ENCODE data around the gene ANTXRL. TPM values are rescaled to one million over a fixed set of nuclear protein-coding genes. Genes with fewer than 3 reads are reported as not detected.

ANTXRL gene
- not detected for total RNA-seq
- long read RNA-seq, result 0 reads

- H3K27ac ChIP-seq (replicated peaks), result no peak within 1 kb of the TSS
- H3K36me3 ChIP-seq, result no peaks in the 10 kb centered on the region
- DNase-seq, result no peak
- H3K4me1 ChIP-seq, result peaks cover 30% of the 10 kb centered on the region
- H3K4me3 ChIP-seq, result no peak within 1 kb of the TSS
- H3K9me3 ChIP-seq (replicated peaks), result no peaks in the 10 kb centered on the region
- peaks cover 9% of the 10 kb centered on the region for H3K27me3 ChIP-seq (ENCODE audit: low read depth)
- TF ChIP-seq CTCF (IDR thresholded peaks at IDR 0.05; ENCODE audit: borderline replicate concordance), result no peak
- intact Hi-C loops (cut with micrococcal nuclease), result no loop called here
These were observed at the start of gene ANTXRL for GRCh38 chr10:46286991-46287693. Gene ANTXRL (plus strand): TSS chr10:46286997. CDS start chr10:46287263, 266 bp downstream.

DNA sequence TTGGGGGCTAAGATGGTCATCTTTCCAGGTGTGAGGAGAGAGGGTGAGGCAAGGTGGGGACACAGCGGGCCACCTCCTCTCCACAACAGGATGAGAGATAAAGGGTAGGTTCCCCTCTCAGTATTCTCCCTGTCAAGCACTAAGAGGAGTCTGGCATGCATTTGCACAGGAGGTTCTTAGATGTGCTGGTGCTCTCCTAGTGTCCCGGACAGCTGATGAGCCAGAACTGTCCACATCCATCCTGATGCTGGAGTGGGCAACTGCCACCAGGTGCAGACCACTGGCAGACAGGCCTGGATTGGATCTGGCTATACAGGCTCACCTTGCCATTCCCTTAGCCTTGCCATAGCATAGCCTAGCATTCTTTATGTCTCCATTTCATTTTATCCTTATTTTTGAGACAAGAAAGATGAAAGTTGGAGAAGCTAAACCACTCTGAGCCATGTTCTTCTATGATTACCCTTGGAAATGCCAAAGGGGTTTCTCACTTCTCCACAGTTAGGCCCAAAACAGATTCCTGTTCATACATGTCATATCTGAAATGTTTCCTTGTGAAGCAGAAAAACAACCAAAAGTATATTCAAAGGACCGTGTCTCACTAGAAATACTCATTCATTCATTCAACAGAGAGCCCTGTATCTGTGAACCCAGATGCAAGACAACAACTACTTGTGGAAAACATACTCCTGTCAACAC is 48.8 kb upstream of the ANTXRL start:
- no peaks in the 10 kb centered on the region for H3K4me1 ChIP-seq
- intact Hi-C loops (cut with micrococcal nuclease), result no loop called here
- no peak for DNase-seq
- no peak for TF ChIP-seq CTCF (IDR thresholded peaks at IDR 0.05; ENCODE audit: borderline replicate concordance)
- H3K9me3 ChIP-seq (replicated peaks), result peaks cover 17% of the 10 kb centered on the region
- peaks cover 24% of the 10 kb centered on the region for H3K27me3 ChIP-seq (ENCODE audit: low read depth)
- H3K36me3 ChIP-seq, result no peaks in the 10 kb centered on the region
- no peak overlapping the region for H3K27ac ChIP-seq (replicated peaks)
- H3K4me3 ChIP-seq, result no peak overlapping the region

GRCh38 chr10:46239247-46239646 is 47.5 kb upstream of the ANTXRL start:
- TF ChIP-seq CTCF (IDR thresholded peaks at IDR 0.05; ENCODE audit: borderline replicate concordance), result no peak
- Histone ChIP-seq H3K4me1 (no peaks in the 10 kb centered on the region), H3K27ac (replicated peaks) (no peak overlapping the region), H3K36me3 (no peaks in the 10 kb centered on the region), H3K9me3 (replicated peaks) (peaks cover 17% of the 10 kb centered on the region), H3K4me3 (no peak overlapping the region), H3K27me3 (ENCODE audit: low read depth) (peaks cover 24% of the 10 kb centered on the region)
- intact Hi-C loops (cut with micrococcal nuclease), result no loop called here
- DNase-seq, result no peak

DNA sequence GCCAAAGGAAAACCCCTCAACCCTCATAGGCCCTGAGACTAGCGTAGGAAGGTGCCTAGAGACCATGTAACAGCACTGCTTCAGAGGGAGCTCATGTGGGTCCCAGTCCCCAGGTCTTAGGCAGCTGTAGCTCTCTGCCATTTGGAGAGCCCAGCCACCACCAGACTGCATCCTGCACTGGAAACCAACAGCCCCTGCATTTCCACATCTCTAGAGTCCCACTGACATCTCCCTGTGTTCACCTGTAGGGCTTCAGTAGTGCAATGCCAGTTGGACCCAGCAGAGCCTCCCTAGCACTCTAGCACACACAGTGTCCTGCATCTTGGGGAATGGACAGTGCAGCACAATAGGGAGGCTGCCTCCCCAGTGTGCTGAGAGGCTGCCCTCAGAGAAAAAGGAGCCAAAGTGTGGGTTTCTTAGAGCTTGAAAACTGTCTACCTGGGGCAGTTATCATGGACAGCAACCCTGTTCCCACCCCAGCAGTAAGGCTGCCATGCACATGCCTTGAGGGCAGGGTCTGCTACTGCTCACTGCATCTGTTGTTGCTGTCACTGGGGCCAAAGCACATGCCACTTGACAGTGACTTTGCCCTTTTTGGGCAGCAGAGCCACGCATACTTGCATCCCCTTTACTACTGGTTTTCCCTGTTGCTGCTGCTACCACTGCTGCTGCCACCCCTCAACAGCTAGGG is 46.7 kb upstream of the ANTXRL start:
- Histone ChIP-seq H3K27ac (replicated peaks) (no peak overlapping the region), H3K27me3 (ENCODE audit: low read depth) (peaks cover 24% of the 10 kb centered on the region), H3K4me1 (no peaks in the 10 kb centered on the region), H3K4me3 (no peak overlapping the region), H3K9me3 (replicated peaks) (peaks cover 17% of the 10 kb centered on the region), H3K36me3 (no peaks in the 10 kb centered on the region)
- no peak for DNase-seq
- TF ChIP-seq CTCF (IDR thresholded peaks at IDR 0.05; ENCODE audit: borderline replicate concordance), result no peak
- intact Hi-C loops (cut with micrococcal nuclease), result no loop called here

DNA sequence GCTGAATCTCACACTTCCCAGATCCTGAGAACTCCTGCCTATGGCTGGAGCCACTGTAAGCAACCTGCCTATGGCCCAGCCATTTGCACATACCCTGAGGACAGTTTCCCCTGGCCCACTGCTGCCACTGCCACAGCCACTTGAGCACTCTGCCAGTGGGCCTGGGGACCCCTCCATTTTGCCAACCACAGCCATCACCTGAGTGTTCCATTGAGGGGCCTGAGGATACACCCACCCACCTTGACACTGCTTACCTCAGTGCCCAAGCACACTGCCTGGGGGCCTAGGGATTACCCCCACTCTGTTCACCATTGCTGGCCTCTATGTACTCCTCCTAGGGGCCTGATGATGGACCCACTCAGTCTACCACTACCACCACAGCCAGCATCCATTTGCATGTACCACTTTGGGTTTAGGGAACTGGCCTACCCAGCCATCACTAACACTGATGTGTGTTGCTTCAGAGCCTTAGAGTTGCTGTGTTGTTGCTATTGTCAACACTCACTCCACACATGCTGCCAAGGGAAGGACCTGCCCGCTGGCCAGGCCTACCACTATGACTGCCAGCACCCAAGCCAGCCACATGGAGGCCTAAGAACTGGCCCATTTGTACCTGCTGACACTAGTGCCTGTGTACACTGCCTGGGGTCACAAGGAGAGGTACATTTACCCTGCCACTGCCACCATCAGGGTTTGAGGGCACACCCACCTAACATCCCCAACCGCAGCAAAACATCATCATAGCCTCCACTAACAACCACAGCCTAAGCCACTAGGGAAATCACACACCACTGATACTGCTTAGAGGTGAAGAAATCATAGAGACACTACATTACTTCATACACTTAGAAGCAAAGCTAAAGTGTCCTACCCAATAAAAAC is 45.9 kb upstream of the ANTXRL start:
- no peak for DNase-seq
- no peak for TF ChIP-seq CTCF (IDR thresholded peaks at IDR 0.05; ENCODE audit: borderline replicate concordance)
- peaks cover 19% of the 10 kb centered on the region for H3K27me3 ChIP-seq (ENCODE audit: low read depth)
- intact Hi-C loops (cut with micrococcal nuclease), result no loop called here
- H3K27ac ChIP-seq (replicated peaks), result no peak overlapping the region
- H3K4me1 ChIP-seq, result no peaks in the 10 kb centered on the region
- H3K36me3 ChIP-seq, result no peaks in the 10 kb centered on the region
- H3K9me3 ChIP-seq (replicated peaks), result peaks cover 17% of the 10 kb centered on the region
- no peak overlapping the region for H3K4me3 ChIP-seq

All from left ventricle myocardium inferior (tissue), 1 donor.